RWPE2 (cell line): ENCODE measurements around the gene DNM2.

ENCODE experiments used
- ATAC-seq: fragments of 200-7000 bp; cut with Tn5 transposase; 3 replicates; pipeline ENCODE4 v1.9.1; 2021; ENCODE audit warnings: low read depth
- DNase-seq: peaks from one replicate; pipeline ENCODE4 v3.0.0-alpha.2; 2020; ENCODE audit warnings: low spot score
- H3K27ac ChIP-seq: fragments of 450-650 bp; 2 replicates; pipeline ENCODE4 v1.5.1; 2017; ENCODE audit warnings: mild to moderate bottlenecking; ENCODE audit not compliant: poor library complexity, severe bottlenecking
- H3K27me3 ChIP-seq: fragments of 250-450 bp; sonication (Bioruptor Pico); 2 replicates; pipeline ENCODE4 v1.5.1; 2021; ENCODE audit warnings: mild to moderate bottlenecking, moderate library complexity; ENCODE audit not compliant: insufficient read depth, poor library complexity, severe bottlenecking
- H3K36me3 ChIP-seq: fragments of 250-450 bp; sonication (Bioruptor Pico); 2 replicates; pipeline ENCODE4 v1.5.1; 2020; ENCODE audit warnings: low read depth, mild to moderate bottlenecking, moderate library complexity
- H3K4me1 ChIP-seq: fragments of 250-450 bp; sonication (Bioruptor Pico); 2 replicates; pipeline ENCODE4 v1.5.1; 2021; ENCODE audit warnings: mild to moderate bottlenecking, moderate library complexity; ENCODE audit not compliant: insufficient read depth, poor library complexity, severe bottlenecking
- H3K4me3 ChIP-seq: fragments of 250-450 bp; sonication (Bioruptor Pico); 2 replicates; pipeline ENCODE4 v1.5.1; 2021; ENCODE audit warnings: mild to moderate bottlenecking, moderate library complexity; ENCODE audit not compliant: severe bottlenecking
- H3K9me3 ChIP-seq: fragments of 250-450 bp; sonication (Bioruptor Pico); 2 replicates; pipeline ENCODE4 v1.5.1; 2021; ENCODE audit warnings: mild to moderate bottlenecking, moderate library complexity; ENCODE audit not compliant: severe bottlenecking
- TF ChIP-seq, protein P1 (sequence below): fragments of 450-650 bp; IDR thresholded peaks from one replicate; pipeline ENCODE4 v1.5.1; 2017; ENCODE audit warnings: mild to moderate bottlenecking, moderate library complexity; ENCODE audit not compliant: poor library complexity, severe bottlenecking

The DNM2 gene

DNA sequence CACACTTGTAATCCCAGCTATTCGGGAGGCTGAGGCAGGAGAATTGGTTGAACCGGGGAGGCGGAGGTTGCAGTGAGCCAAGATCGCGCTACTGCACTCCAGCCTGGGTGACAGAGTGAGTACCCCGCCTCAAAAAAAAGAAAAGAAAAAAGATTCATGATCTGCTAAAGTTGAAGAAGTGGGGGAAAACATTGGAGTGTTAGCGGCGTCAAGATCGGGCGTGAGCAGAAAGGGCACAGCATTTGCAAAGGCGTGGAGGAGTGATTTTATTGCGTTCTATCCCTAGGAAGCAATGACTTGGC lies 874 bp upstream of the DNM2 start:
- Histone ChIP-seq H3K9me3 (no peaks in the 10 kb centered on the region), H3K4me3 (no peak overlapping the region), H3K36me3 (peaks cover 5% of the 10 kb centered on the region; the same call in 1 of the 2 replicates), H3K4me1 (no peaks in the 10 kb centered on the region), H3K27ac (no peak overlapping the region), H3K27me3 (no peaks in the 10 kb centered on the region)
- TF ChIP-seq, protein P1, sequence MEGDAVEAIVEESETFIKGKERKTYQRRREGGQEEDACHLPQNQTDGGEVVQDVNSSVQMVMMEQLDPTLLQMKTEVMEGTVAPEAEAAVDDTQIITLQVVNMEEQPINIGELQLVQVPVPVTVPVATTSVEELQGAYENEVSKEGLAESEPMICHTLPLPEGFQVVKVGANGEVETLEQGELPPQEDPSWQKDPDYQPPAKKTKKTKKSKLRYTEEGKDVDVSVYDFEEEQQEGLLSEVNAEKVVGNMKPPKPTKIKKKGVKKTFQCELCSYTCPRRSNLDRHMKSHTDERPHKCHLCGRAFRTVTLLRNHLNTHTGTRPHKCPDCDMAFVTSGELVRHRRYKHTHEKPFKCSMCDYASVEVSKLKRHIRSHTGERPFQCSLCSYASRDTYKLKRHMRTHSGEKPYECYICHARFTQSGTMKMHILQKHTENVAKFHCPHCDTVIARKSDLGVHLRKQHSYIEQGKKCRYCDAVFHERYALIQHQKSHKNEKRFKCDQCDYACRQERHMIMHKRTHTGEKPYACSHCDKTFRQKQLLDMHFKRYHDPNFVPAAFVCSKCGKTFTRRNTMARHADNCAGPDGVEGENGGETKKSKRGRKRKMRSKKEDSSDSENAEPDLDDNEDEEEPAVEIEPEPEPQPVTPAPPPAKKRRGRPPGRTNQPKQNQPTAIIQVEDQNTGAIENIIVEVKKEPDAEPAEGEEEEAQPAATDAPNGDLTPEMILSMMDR, result no peak
- DNase-seq (no peak), ATAC-seq (no peak)

DNA sequence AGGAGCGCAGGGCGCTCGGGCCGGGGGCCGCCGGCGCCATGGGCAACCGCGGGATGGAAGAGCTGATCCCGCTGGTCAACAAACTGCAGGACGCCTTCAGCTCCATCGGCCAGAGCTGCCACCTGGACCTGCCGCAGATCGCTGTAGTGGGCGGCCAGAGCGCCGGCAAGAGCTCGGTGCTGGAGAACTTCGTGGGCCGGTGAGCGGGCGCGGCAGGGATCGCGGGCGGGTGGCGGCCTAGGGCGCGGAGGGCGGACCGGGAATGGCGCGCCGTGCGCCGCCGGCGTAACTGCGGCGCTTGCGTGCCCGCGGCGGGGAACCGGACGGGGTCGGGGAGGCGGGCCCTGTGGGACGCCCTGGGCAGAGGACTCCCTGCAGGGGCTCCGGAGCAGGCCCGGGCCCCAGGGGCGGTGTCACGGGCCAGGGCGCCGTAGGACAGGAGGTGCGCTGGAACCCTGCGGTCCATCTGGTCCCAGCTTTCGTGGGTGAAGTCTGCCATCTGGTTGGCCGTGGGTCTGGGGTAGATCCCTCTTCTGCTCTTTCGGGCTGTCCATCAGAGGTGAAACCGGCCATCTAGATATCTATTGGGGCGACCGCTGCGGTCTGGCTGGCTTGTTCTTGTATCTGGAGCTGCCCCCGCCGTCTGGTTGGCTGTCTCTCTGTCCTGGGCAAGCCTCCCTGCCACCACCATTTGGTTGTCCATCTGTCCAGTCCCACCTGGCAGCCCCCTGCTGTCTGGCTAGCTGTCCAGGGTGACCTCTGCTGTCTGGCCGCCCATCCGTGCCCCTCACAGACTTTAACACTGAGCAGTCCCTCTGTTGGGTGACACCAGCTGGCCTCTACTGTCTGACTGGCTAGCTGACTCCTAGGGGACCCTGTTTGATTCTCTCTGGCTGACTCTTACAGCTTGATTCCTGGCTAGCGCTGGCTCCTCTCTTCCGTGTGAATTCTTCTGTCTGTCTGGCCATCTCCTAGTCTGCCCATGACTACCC lies 622 bp downstream of the DNM2 start:
- Histone ChIP-seq H3K4me1 (no peaks in the 10 kb centered on the region), H3K27ac (peak overlapping the region; percentile 64), H3K4me3 (peak overlapping the region; percentile 82), H3K27me3 (no peaks in the 10 kb centered on the region), H3K36me3 (peaks cover 5% of the 10 kb centered on the region; the same call in 1 of the 2 replicates), H3K9me3 (no peaks in the 10 kb centered on the region)
- TF ChIP-seq, protein P1, result no peak
- ATAC-seq, result peak; percentile 6; the same call in 1 of the 3 replicates
- no peak for DNase-seq

DNA sequence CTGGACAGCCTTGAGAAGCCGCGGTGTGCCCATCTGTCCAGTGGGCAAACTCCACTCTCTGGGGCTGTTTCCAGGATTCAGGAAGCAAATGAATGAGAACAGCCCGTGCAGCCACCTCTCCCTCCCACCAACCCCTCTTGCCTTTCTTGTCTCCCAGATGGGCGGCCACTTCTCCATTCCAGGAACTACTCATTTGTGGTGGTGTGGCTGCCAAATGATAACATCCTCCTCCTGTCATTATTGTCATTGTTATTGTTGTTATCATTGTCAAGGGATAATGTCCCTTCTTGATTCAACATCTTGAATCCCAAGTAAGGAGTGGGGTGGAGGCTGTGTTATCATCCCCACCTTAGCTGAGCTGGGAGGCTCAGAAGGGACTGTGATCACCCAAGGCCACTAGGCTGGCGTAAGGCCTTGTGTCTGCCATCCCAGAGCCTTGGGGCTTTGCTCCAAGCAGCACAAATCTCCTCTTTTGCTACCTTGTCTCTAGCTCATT lies 1.6 kb downstream of the DNM2 start:
- TF ChIP-seq, protein P1, result no peak
- H3K27me3 ChIP-seq, result no peaks in the 10 kb centered on the region
- DNase-seq (no peak), ATAC-seq (no peak)
- no peaks in the 10 kb centered on the region for H3K9me3 ChIP-seq
- peaks cover 6% of the 10 kb centered on the region; the same call in 1 of the 2 replicates for H3K36me3 ChIP-seq
- H3K4me3 ChIP-seq, result peak overlapping the region; percentile 82
- H3K27ac ChIP-seq, result no peak overlapping the region
- no peaks in the 10 kb centered on the region for H3K4me1 ChIP-seq

DNA sequence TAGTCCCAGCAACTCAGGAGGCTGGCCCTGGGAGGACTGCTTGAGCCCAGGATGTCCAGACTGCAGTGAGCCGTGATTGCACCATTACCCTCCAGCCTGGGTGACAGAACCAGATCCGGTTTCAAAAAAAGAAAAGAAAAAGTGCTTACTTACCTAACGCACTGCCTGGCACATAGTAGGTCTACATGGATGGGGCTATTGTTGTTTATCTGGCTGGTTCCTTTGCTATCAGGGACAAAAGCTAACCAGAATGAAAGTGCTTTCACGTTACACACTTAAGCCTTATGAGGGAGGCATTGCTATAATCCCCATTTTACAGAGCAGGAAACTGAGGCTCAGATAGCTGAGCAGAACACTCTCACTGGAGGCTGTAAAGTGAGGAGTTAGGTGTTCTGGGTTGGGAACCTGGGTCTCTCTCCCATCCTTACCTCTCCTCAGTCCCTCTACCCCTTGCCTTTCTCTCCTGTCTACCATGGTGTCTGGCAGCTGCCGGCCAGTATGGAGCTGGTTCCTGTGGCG lies 2.8 kb downstream of the DNM2 start:
- DNase-seq, result no peak
- no peak overlapping the region for H3K4me3 ChIP-seq
- H3K36me3 ChIP-seq, result peaks cover 11% of the 10 kb centered on the region; the same call in 1 of the 2 replicates

More for the DNA sequence above, 2.8 kb downstream of the DNM2 start:
- Histone ChIP-seq H3K27me3 (no peaks in the 10 kb centered on the region), H3K4me1 (no peaks in the 10 kb centered on the region), H3K27ac (no peak overlapping the region), H3K9me3 (peaks cover 3% of the 10 kb centered on the region)
- TF ChIP-seq, protein P1, result no peak
- ATAC-seq, result no peak
